CD4-positive, alpha-beta T cell (primary cell): ENCODE data around the gene ACTBL2. TPM values are rescaled to one million over a fixed set of nuclear protein-coding genes. Genes with fewer than 3 reads are reported as not detected.

Source experiments
- ATAC-seq: fragments of 200-7000 bp; cut with Tn5 transposase; one replicate; pipeline ENCODE4 v1.10.0; 2022; ENCODE audit warnings: mild to moderate bottlenecking; ENCODE audit not compliant: poor library complexity
- CTCF ChIA-PET: fragments of 350-600 bp; sonication (Branson Sonifier 250); formaldehyde crosslinking; loops from one replicate; lab custom pipeline; 2021; ENCODE audit warnings: antibody characterized with exemption, inconsistent platforms; lab: Charles Lee
- POLR2A ChIA-PET: fragments of 350-600 bp; sonication (Branson Sonifier 250); formaldehyde crosslinking; loops from one replicate; lab custom pipeline; 2021; ENCODE audit warnings: antibody characterized with exemption, inconsistent platforms; lab: Charles Lee
- DNase-seq, 14 experiments: peaks; one replicate each; pipeline ENCODE4 v3.0.0-alpha.2; 2013 to 2020; ENCODE audit warnings: mixed read lengths in 2 of 14
- H3K27ac ChIP-seq, 2 donors: one replicate each; pipeline versions ENCODE4 v1.5.1 to v1.7.0; 2013; ENCODE audit warnings: low read length in 2 of 2, low read depth in 1 of 2, mild to moderate bottlenecking in 1 of 2
- H3K27me3 ChIP-seq, 2 experiments: 1 replicate in 1 of 2; 2 replicates in 1 of 2; pipeline versions ENCODE4 v1.6.1 to v1.7.0; 2013; ENCODE audit warnings: low read length in 2 of 2, control low read depth in 1 of 2, mild to moderate bottlenecking in 1 of 2, moderate library complexity in 1 of 2; ENCODE audit not compliant: insufficient read depth in 2 of 2, control insufficient read depth in 1 of 2
- H3K36me3 ChIP-seq: one replicate; pipeline ENCODE4 v1.6.1; 2013; ENCODE audit warnings: low read length, control low read depth; ENCODE audit not compliant: insufficient read depth
- H3K4me1 ChIP-seq: one replicate; pipeline ENCODE4 v1.6.1; 2013; ENCODE audit warnings: low read length, control low read depth; ENCODE audit not compliant: insufficient read depth
- H3K4me3 ChIP-seq: one replicate; pipeline ENCODE4 v1.5.1; 2013; ENCODE audit warnings: mild to moderate bottlenecking, low read length, moderate library complexity
- H3K9me3 ChIP-seq, 2 experiments: 1 replicate in 1 of 2; 2 replicates in 1 of 2; pipeline versions ENCODE4 v1.6.1 to v1.7.0; 2013; ENCODE audit warnings: low read length in 2 of 2, mild to moderate bottlenecking in 2 of 2, control low read depth in 1 of 2, moderate library complexity in 1 of 2; ENCODE audit not compliant: control insufficient read depth in 1 of 2, insufficient read depth in 1 of 2
- H3K27ac Mint-ChIP-seq: one replicate; pipeline ENCODE4 v1.8.0; 2020; ENCODE audit warnings: mixed read lengths
- H3K27me3 Mint-ChIP-seq: one replicate; pipeline ENCODE4 v1.8.0; 2021; ENCODE audit warnings: mixed read lengths
- H3K36me3 Mint-ChIP-seq: one replicate; pipeline ENCODE4 v1.8.0; 2021; ENCODE audit warnings: low read depth, mixed read lengths
- H3K4me1 Mint-ChIP-seq: one replicate; pipeline ENCODE4 v1.8.0; 2021; ENCODE audit warnings: low read depth, mixed read lengths
- H3K4me3 Mint-ChIP-seq: one replicate; pipeline ENCODE4 v1.8.0; 2020; ENCODE audit warnings: mild to moderate bottlenecking, mixed read lengths
- H3K9me3 Mint-ChIP-seq: one replicate; pipeline ENCODE4 v1.8.0; 2020; ENCODE audit warnings: mixed read lengths
- CTCF ChIP-seq: fragments of 200-600 bp; IDR thresholded peaks from one replicate; pipeline ENCODE4 v1.8.0; 2022; ENCODE audit warnings: antibody characterized with exemption, mild to moderate bottlenecking
- intact Hi-C, 2 experiments: fragments of 100-400 bp; cut with DNase I in 1 of 2; cut with micrococcal nuclease in 1 of 2; formaldehyde crosslinking; loops; one replicate each; pipeline versions ENCODE4 v1.15.1 to v1.9.0; 2023 to 2025; cut with DNase I, micrococcal nuclease
- total RNA-seq, 174 experiments: library from RNA in 2 of 174; stranded (reverse) in 2 of 174; gene quantifications; one replicate each; pipeline ENCODE4 v1.2.3 and lab custom pipeline; 2021 to 2026

The ACTBL2 gene
- total RNA-seq, 2 experiments from 2014 or later: not detected

GRCh38 chr5:57431759-57432158 is 50.9 kb downstream of the ACTBL2 start:
- no peak for ATAC-seq
- POLR2A ChIA-PET: no interaction called here
- no peak overlapping the region for H3K27ac Mint-ChIP-seq

More at GRCh38 chr5:57431759-57432158, 50.9 kb downstream of the ACTBL2 start:
- H3K27me3 Mint-ChIP-seq: no peaks in the 10 kb centered on the region
- no peak for TF ChIP-seq CTCF
- no peaks in the 10 kb centered on the region for H3K36me3 Mint-ChIP-seq
- H3K27me3 ChIP-seq: no peaks in the 10 kb centered on the region
- no peaks in the 10 kb centered on the region for H3K4me1 ChIP-seq
- CTCF ChIA-PET: no interaction called here
- H3K9me3 ChIP-seq: no peaks in the 10 kb centered on the region
- no peaks in the 10 kb centered on the region for H3K9me3 Mint-ChIP-seq
- no peak overlapping the region for H3K4me3 Mint-ChIP-seq
- no peak overlapping the region for H3K4me3 ChIP-seq
- no peaks in the 10 kb centered on the region for H3K36me3 ChIP-seq
- no peak for DNase-seq
- no peak overlapping the region for H3K27ac ChIP-seq
- intact Hi-C loops: no loop called here
- H3K4me1 Mint-ChIP-seq: no peaks in the 10 kb centered on the region
